GM12872 (cell line): Measurements from ENCODE around the gene GJA3.

Experiments
- TF ChIP-seq, protein P1 (sequence below): IDR thresholded peaks from 3 replicates; pipeline ENCODE4 v1.5.1; 2011; ENCODE audit warnings: low read depth, mild to moderate bottlenecking, low read length, moderate library complexity; ENCODE audit not compliant: insufficient read depth

Gene GJA3

DNA sequence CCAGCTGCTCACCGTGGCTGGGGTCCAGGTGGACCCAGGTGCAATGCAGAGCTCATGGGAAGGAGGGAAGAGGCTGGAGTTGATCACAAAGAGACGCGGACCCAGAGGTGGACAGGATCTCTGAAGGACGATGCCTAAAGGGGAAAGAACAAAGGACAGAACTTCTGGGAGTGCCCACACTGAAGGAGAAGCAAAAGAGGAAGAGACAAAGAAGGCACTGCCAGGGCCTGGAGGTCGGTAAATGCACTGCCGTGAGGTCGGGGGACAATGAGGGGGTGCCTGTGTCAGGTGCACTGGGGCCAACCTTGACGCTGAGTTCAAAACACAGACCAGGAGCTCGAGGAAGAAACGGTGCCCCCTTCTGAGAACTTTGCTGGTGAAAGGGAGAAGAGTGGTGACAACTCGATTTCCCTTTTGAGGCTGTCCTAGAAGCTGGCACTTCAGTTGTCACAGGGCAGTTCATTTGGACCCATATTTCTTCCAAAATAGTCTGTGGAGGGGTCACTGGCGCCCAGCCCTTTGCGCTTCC is 55.6 kb downstream of the GJA3 start:
- TF ChIP-seq, protein P1, sequence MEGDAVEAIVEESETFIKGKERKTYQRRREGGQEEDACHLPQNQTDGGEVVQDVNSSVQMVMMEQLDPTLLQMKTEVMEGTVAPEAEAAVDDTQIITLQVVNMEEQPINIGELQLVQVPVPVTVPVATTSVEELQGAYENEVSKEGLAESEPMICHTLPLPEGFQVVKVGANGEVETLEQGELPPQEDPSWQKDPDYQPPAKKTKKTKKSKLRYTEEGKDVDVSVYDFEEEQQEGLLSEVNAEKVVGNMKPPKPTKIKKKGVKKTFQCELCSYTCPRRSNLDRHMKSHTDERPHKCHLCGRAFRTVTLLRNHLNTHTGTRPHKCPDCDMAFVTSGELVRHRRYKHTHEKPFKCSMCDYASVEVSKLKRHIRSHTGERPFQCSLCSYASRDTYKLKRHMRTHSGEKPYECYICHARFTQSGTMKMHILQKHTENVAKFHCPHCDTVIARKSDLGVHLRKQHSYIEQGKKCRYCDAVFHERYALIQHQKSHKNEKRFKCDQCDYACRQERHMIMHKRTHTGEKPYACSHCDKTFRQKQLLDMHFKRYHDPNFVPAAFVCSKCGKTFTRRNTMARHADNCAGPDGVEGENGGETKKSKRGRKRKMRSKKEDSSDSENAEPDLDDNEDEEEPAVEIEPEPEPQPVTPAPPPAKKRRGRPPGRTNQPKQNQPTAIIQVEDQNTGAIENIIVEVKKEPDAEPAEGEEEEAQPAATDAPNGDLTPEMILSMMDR, result no peak

DNA sequence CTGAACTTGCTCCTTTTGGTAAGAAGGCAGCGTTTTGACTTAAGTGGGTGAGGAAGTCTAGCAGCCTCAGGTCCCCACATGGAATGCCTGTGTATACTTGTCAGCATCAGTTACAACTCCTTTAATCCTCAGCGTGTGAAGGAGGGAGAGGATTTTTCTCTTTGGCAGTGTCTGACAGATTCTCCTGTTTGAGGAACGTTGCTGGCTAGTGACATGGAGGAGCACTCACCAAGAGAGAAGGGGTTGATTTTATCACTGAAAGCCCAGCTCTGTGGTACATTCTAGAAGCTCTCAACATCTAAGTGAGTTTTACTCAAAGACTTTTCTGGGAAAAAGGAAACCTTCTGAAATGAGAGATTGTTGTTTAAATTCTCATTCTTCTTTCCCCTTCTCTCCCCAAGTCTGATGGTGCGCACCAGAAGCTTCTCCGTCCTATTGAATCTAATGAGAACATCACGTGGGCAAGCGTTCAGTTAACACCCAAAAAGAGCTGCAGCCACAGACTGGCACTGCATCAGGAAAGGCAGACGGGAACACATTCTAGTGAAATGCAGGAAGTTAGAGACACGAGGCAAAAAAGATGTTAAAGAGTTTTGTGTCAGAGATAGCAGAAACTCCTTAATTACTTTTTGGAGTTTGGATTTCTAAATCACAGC is 58.2 kb downstream of the GJA3 start:
- TF ChIP-seq, protein P1, result no peak

DNA sequence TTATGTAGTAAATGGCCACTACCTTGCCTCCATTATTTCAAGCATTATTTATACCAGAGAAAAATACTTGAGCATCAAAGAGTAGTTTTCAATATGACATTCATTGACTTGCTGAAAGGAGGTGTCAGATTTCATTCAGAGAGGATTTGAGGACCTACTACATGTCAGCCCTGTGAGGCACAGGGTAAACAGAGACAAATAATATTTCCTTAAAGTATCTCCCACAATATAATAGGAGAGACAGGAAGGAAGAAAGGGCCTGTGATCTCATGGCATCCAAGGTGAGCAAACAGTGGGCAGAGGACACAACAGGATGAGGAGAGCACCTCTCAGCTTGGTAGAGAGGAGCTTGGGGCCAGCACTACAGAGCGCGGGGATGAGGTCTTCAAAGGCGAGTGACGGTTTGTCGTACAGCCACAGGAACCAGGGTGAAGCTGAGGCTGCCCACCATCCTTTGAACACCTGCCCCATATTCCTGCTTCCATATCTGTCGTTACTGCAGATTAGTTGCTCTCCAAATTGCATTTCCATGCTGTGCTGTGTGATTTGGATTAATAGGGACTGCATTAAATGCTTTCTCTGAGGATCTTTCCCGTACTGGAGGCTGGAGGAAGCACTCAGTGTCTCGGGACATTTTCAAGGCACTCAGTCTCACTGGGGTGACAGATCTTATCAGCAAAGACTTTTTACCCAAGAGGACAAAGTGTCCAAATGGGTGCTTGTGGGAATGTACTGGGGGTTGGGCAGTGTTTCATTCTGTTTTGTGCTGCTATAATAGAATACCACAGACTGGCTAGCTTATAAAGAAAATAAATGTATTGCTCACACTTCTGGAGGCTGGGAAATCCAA is 59.2 kb downstream of the GJA3 start:
- TF ChIP-seq, protein P1, result no peak

DNA sequence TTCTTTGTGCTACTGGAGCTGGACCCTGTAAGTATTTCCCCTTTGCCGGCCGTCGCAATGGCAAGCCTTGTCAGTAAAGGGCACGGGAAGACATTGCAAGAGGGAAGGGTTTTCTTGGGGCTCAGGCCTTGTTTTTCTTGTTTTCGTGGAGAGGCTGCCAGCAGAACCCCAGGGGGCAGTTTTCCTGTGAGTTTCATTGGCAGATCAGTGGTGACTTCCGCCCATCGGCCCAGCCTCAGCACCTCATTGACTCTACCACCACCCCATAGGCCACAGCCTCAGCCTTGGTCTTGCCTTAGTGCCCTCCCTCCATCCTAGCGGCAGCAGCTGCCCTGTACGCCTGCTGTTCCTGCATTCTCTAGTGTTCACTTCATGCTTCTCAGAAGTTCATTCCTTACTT is 61.5 kb downstream of the GJA3 start:
- TF ChIP-seq, protein P1, result no peak

DNA sequence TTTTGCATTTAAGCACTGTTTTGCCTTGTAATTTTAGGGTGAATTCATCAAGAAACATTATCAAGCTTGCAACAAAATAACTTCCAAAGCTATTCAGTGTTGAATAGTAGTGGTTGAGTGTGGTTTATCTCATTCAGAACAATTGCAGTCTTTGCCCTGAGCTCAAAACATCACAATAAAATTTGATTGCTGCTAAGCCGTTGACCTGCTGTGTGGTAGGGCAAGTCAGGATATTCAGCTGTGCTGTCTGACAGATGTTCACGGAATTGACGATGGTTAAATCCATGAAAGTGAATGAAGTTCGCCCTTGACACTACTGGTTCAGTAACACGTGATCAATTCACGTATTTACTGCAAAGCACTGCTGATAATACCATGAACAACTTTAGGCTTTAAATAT is 66.9 kb downstream of the GJA3 start:
- TF ChIP-seq, protein P1, result no peak

DNA sequence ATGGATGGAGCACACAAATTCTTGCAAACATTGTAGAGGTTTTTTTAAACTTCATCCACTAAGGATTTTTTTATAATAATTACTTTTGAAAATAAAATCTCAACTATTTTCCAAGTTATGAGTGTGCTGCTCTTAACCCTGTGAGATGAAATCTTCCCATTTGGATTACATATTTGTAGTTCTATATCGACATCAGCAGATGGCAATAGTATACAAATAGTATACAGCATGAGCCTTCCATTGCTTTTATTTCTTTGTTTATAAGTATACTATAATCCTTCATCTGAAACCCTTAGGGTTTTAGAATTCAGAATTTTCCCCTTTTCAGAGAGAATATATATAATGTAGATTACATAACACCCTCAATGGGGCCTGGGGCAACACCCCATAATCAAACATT is 70.5 kb downstream of the GJA3 start:
- TF ChIP-seq, protein P1, result no peak
